ENCODE measurements around the gene FAM83G. TPM values are rescaled to one million over a fixed set of nuclear protein-coding genes. Genes with fewer than 3 reads are reported as not detected.
A peak's percentile ranks its signal among the peaks of the same experiment; 100 is the strongest.
"Not testable (repeated sequence)": the region's sequence is repeated elsewhere in the genome, so short reads cannot be mapped to it uniquely, and the experiment has no call there.

The FAM83G gene
- total RNA-seq, 1 donor from 2014 or later = 12.9 TPM

DNA sequence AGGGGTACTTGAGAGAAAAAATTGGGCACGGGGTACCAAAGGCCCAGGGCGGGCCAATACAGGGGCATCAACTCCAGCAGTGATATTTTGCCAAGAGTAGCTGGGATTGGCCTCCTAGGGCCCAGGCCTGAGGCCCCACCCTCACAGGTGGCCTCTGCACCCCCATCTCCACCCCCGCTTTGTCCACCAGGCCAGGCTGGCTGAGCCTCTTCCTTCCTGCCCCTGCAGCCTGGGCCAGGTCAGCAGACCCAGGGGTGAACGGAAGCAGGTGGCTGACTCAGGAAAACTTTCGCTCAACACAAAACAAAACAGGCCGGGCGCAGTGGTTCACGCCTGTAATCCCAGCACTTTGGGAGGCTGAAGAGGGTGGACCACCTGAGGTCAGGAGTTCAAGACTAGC, 38.5 kb upstream of the FAM83G start:
- H3K4me3 Mint-ChIP-seq (ENCODE audit: unreplicated experiment); H3K27me3 Mint-ChIP-seq (ENCODE audit: low read depth, unreplicated experiment); H3K4me3 ChIP-seq (ENCODE audit: insufficient read depth, low read depth, low read length); H2AFZ ChIP-seq (ENCODE audit: low read depth, low read length); H3K4me1 Mint-ChIP-seq (ENCODE audit: low read depth, unreplicated experiment); H3K27ac Mint-ChIP-seq (ENCODE audit: unreplicated experiment); H3K4me2 ChIP-seq (ENCODE audit: low read length); H3K9me3 Mint-ChIP-seq (ENCODE audit: unreplicated experiment); H3K27me3 ChIP-seq (ENCODE audit: insufficient read depth, low read length); H3K36me3 Mint-ChIP-seq (ENCODE audit: low read depth, unreplicated experiment); H3K79me2 ChIP-seq (ENCODE audit: insufficient read depth, low read length); H3K9ac ChIP-seq (ENCODE audit: low read length); DNase-seq (ENCODE audit: low read depth); H4K20me1 ChIP-seq (ENCODE audit: insufficient read depth, low read length); H3K4me1 ChIP-seq (ENCODE audit: insufficient read depth, low read length); H3K36me3 ChIP-seq (ENCODE audit: insufficient read depth, low read length); H3K27ac ChIP-seq (ENCODE audit: low read depth, low read length); H3K9me3 ChIP-seq (ENCODE audit: insufficient read depth, low read depth, low read length); FAIRE-seq: not testable (repeated sequence)

- not testable (repeated sequence) for H3K27me3 ChIP-seq (ENCODE audit: insufficient read depth, low read length); H3K27ac Mint-ChIP-seq (ENCODE audit: unreplicated experiment); H3K27me3 Mint-ChIP-seq (ENCODE audit: low read depth, unreplicated experiment); H3K79me2 ChIP-seq (ENCODE audit: insufficient read depth, low read length); H3K4me1 Mint-ChIP-seq (ENCODE audit: low read depth, unreplicated experiment); H3K9ac ChIP-seq (ENCODE audit: low read length); H3K4me3 ChIP-seq (ENCODE audit: insufficient read depth, low read depth, low read length); H2AFZ ChIP-seq (ENCODE audit: low read depth, low read length); H3K9me3 Mint-ChIP-seq (ENCODE audit: unreplicated experiment); H3K27ac ChIP-seq (ENCODE audit: low read depth, low read length); H3K36me3 Mint-ChIP-seq (ENCODE audit: low read depth, unreplicated experiment); H3K4me3 Mint-ChIP-seq (ENCODE audit: unreplicated experiment); DNase-seq (ENCODE audit: low read depth); H3K9me3 ChIP-seq (ENCODE audit: insufficient read depth, low read depth, low read length); H4K20me1 ChIP-seq (ENCODE audit: insufficient read depth, low read length); H3K36me3 ChIP-seq (ENCODE audit: insufficient read depth, low read length); H3K4me2 ChIP-seq (ENCODE audit: low read length); H3K4me1 ChIP-seq (ENCODE audit: insufficient read depth, low read length); FAIRE-seq
Observed at GRCh38 chr17:19042369-19042768, 37.8 kb upstream of the FAM83G start.

DNA sequence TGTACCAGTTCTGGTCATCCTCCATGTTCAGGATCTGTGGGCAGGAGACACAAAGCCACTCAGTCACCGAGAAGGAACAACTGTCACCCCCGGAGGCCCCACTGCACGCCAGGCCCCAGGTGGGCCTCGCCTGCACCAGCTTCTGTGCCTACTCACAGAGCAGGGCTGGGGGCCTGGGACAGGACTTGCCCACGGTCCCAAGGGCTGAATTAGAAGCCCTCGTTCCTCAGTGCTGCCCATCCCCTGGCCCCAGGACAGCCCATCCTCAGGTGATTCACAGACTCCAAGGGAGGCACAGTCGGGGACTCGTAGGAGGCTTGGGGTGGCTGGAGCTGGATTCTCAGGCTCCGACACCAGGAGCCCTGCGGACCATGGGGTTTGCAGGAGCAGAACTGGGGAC, 37.3 kb upstream of the FAM83G start:
- not testable (repeated sequence) for DNase-seq (ENCODE audit: low read depth); FAIRE-seq; H3K4me1 ChIP-seq (ENCODE audit: insufficient read depth, low read length); H3K27ac Mint-ChIP-seq (ENCODE audit: unreplicated experiment); H3K27me3 Mint-ChIP-seq (ENCODE audit: low read depth, unreplicated experiment); H3K27me3 ChIP-seq (ENCODE audit: insufficient read depth, low read length); H3K36me3 ChIP-seq (ENCODE audit: insufficient read depth, low read length); H3K36me3 Mint-ChIP-seq (ENCODE audit: low read depth, unreplicated experiment); H3K4me1 Mint-ChIP-seq (ENCODE audit: low read depth, unreplicated experiment); H3K27ac ChIP-seq (ENCODE audit: low read depth, low read length); H3K9ac ChIP-seq (ENCODE audit: low read length); H3K9me3 Mint-ChIP-seq (ENCODE audit: unreplicated experiment); H4K20me1 ChIP-seq (ENCODE audit: insufficient read depth, low read length); H3K79me2 ChIP-seq (ENCODE audit: insufficient read depth, low read length); H3K4me3 ChIP-seq (ENCODE audit: insufficient read depth, low read depth, low read length); H2AFZ ChIP-seq (ENCODE audit: low read depth, low read length); H3K9me3 ChIP-seq (ENCODE audit: insufficient read depth, low read depth, low read length); H3K4me2 ChIP-seq (ENCODE audit: low read length); H3K4me3 Mint-ChIP-seq (ENCODE audit: unreplicated experiment)

DNA sequence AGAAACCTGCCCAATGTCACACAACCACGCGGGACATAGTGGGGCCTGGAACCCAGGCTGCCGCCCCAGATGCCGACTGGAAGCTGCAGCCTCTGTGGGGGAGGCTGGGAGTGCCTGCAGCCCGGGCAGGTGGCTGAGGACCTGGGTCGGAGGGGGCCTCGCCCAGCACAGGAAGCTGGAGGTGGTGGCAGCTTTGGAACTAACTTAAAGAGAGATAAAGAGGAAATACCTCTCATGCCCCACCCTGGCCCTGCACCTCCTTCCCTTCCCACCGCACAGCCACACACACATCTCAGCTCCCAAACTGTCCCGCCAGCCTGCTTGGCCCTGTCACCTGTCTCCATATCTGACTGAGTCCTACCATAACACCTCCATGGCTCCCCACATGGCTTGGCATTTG, 35.8 kb upstream of the FAM83G start:
- H3K9me3 ChIP-seq (ENCODE audit: insufficient read depth, low read depth, low read length); H3K27me3 ChIP-seq (ENCODE audit: insufficient read depth, low read length); H3K4me1 ChIP-seq (ENCODE audit: insufficient read depth, low read length); H3K4me3 ChIP-seq (ENCODE audit: insufficient read depth, low read depth, low read length); H3K4me3 Mint-ChIP-seq (ENCODE audit: unreplicated experiment); H3K4me2 ChIP-seq (ENCODE audit: low read length); H3K79me2 ChIP-seq (ENCODE audit: insufficient read depth, low read length); H3K36me3 ChIP-seq (ENCODE audit: insufficient read depth, low read length); H3K9me3 Mint-ChIP-seq (ENCODE audit: unreplicated experiment); H3K4me1 Mint-ChIP-seq (ENCODE audit: low read depth, unreplicated experiment); H3K27ac ChIP-seq (ENCODE audit: low read depth, low read length); H2AFZ ChIP-seq (ENCODE audit: low read depth, low read length); H3K36me3 Mint-ChIP-seq (ENCODE audit: low read depth, unreplicated experiment); H3K27ac Mint-ChIP-seq (ENCODE audit: unreplicated experiment); H4K20me1 ChIP-seq (ENCODE audit: insufficient read depth, low read length); H3K9ac ChIP-seq (ENCODE audit: low read length); FAIRE-seq; H3K27me3 Mint-ChIP-seq (ENCODE audit: low read depth, unreplicated experiment); DNase-seq (ENCODE audit: low read depth): not testable (repeated sequence)

- H3K27me3 ChIP-seq (ENCODE audit: insufficient read depth, low read length); DNase-seq (ENCODE audit: low read depth); H4K20me1 ChIP-seq (ENCODE audit: insufficient read depth, low read length); H3K36me3 Mint-ChIP-seq (ENCODE audit: low read depth, unreplicated experiment); H3K27ac Mint-ChIP-seq (ENCODE audit: unreplicated experiment); H3K9me3 Mint-ChIP-seq (ENCODE audit: unreplicated experiment); H3K9me3 ChIP-seq (ENCODE audit: insufficient read depth, low read depth, low read length); FAIRE-seq; H3K4me2 ChIP-seq (ENCODE audit: low read length); H3K4me1 ChIP-seq (ENCODE audit: insufficient read depth, low read length); H2AFZ ChIP-seq (ENCODE audit: low read depth, low read length); H3K36me3 ChIP-seq (ENCODE audit: insufficient read depth, low read length); H3K4me3 Mint-ChIP-seq (ENCODE audit: unreplicated experiment); H3K4me3 ChIP-seq (ENCODE audit: insufficient read depth, low read depth, low read length); H3K4me1 Mint-ChIP-seq (ENCODE audit: low read depth, unreplicated experiment); H3K9ac ChIP-seq (ENCODE audit: low read length); H3K27ac ChIP-seq (ENCODE audit: low read depth, low read length); H3K27me3 Mint-ChIP-seq (ENCODE audit: low read depth, unreplicated experiment); H3K79me2 ChIP-seq (ENCODE audit: insufficient read depth, low read length): not testable (repeated sequence)
Observed at GRCh38 chr17:19038730-19039129, 34.2 kb upstream of the FAM83G start.

DNA sequence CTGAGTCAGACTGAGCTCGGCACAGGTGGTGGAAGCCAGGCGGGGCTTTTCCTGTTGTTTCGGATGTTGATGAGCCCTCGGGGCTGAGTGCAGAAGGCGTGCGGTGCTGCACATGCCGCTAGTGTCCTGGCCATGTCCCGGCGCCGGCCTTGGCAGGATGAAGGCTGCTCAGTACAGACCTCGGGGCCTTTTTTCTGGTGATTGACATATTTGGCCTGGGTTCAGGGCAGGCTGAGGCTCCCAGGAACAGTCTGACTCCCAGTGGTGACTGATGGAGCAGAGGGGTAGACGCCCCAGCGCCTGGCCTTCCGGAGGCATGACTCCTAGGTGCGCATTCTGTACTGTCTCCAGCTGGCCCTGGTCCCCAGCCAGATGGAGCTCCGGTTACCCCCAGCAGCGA, 33.4 kb upstream of the FAM83G start:
- H3K9me3 Mint-ChIP-seq (ENCODE audit: unreplicated experiment); DNase-seq (ENCODE audit: low read depth); H3K4me1 ChIP-seq (ENCODE audit: insufficient read depth, low read length); H3K4me3 ChIP-seq (ENCODE audit: insufficient read depth, low read depth, low read length); H3K4me2 ChIP-seq (ENCODE audit: low read length); H4K20me1 ChIP-seq (ENCODE audit: insufficient read depth, low read length); H3K9me3 ChIP-seq (ENCODE audit: insufficient read depth, low read depth, low read length); H3K4me3 Mint-ChIP-seq (ENCODE audit: unreplicated experiment); H3K27ac ChIP-seq (ENCODE audit: low read depth, low read length); H3K36me3 ChIP-seq (ENCODE audit: insufficient read depth, low read length); H3K36me3 Mint-ChIP-seq (ENCODE audit: low read depth, unreplicated experiment); H3K27ac Mint-ChIP-seq (ENCODE audit: unreplicated experiment); H3K9ac ChIP-seq (ENCODE audit: low read length); H3K27me3 Mint-ChIP-seq (ENCODE audit: low read depth, unreplicated experiment); H3K4me1 Mint-ChIP-seq (ENCODE audit: low read depth, unreplicated experiment); H2AFZ ChIP-seq (ENCODE audit: low read depth, low read length); H3K27me3 ChIP-seq (ENCODE audit: insufficient read depth, low read length); H3K79me2 ChIP-seq (ENCODE audit: insufficient read depth, low read length): not testable (repeated sequence)
- peak; percentile 39 for FAIRE-seq

Data from astrocyte (in vitro differentiated cells and primary cell).